DOHH2 (cell line): ENCODE data around the gene STIM2.

Experiments
- H3F3A ChIP-seq: fragments of 200-600 bp; sonication (generic), shearing (Covaris generic); 2 replicates; pipeline ENCODE4 v1.6.0; 2016; ENCODE audit warnings: antibody characterized with exemption, mild to moderate bottlenecking; ENCODE audit not compliant: control insufficient read depth, insufficient read depth
- H3K27ac ChIP-seq: fragments of 200-600 bp; sonication (generic); 2 replicates; pipeline ENCODE4 v1.5.1; 2014; ENCODE audit warnings: low read depth, mild to moderate bottlenecking, low read length, moderate library complexity
- H3K27me3 ChIP-seq: fragments of 200-600 bp; sonication (generic); 2 replicates; pipeline ENCODE4 v1.6.1; 2014; ENCODE audit warnings: mild to moderate bottlenecking, low read length, mixed read lengths; ENCODE audit not compliant: control insufficient read depth
- H3K36me3 ChIP-seq: fragments of 200-600 bp; sonication (generic); 2 replicates; pipeline ENCODE4 v1.6.1; 2014; ENCODE audit warnings: mild to moderate bottlenecking, low read length, moderate library complexity, mixed read lengths; ENCODE audit not compliant: control insufficient read depth
- H3K4me1 ChIP-seq: fragments of 200-600 bp; sonication (generic); 2 replicates; pipeline ENCODE4 v1.6.1; 2014; ENCODE audit warnings: mild to moderate bottlenecking, low read length, mixed read lengths; ENCODE audit not compliant: control insufficient read depth
- H3K4me2 ChIP-seq: fragments of 200-600 bp; sonication (generic); 2 replicates; pipeline ENCODE4 v1.6.0; 2014; ENCODE audit warnings: mild to moderate bottlenecking, low read length, moderate library complexity
- H3K4me3 ChIP-seq: fragments of 200-600 bp; sonication (generic); 2 replicates; pipeline ENCODE4 v1.5.1; 2014; ENCODE audit warnings: mild to moderate bottlenecking, low read length, mixed read lengths
- H3K79me2 ChIP-seq: fragments of 200-600 bp; sonication (generic); 2 replicates; pipeline ENCODE4 v1.6.1; 2014; ENCODE audit warnings: mild to moderate bottlenecking, low read length, mixed read lengths; ENCODE audit not compliant: control insufficient read depth
- H3K9me2 ChIP-seq: fragments of 200-600 bp; sonication (generic); replicated peaks from 2 replicates; pipeline ENCODE4 v1.6.1; 2014; ENCODE audit warnings: mild to moderate bottlenecking, low read length, mixed read lengths; ENCODE audit not compliant: control insufficient read depth
- H3K9me3 ChIP-seq: fragments of 200-600 bp; sonication (generic); 2 replicates; pipeline ENCODE4 v1.6.1; 2014; ENCODE audit warnings: antibody characterized with exemption, low read length, mixed read lengths; ENCODE audit not compliant: control insufficient read depth, insufficient read depth
- H4K20me1 ChIP-seq: fragments of 200-600 bp; sonication (generic); 2 replicates; pipeline ENCODE4 v1.6.0; 2014; ENCODE audit warnings: low read depth, mild to moderate bottlenecking, antibody characterized with exemption, low read length, moderate library complexity; ENCODE audit not compliant: control insufficient read depth, insufficient read depth
- CTCF ChIP-seq: fragments of 200-600 bp; sonication (generic); IDR thresholded peaks from one replicate; pipeline ENCODE4 v1.5.1; 2014; ENCODE audit warnings: antibody characterized with exemption, mild to moderate bottlenecking, low read depth, low read length; ENCODE audit not compliant: poor library complexity, severe bottlenecking
- EZH2phosphoT487 ChIP-seq: fragments of 200-600 bp; sonication (generic); IDR thresholded peaks from 2 replicates; pipeline ENCODE4 v1.6.1; 2017; ENCODE audit warnings: borderline replicate concordance, mild to moderate bottlenecking, antibody characterized with exemption, low read length, moderate library complexity, mixed read lengths

Gene STIM2

DNA sequence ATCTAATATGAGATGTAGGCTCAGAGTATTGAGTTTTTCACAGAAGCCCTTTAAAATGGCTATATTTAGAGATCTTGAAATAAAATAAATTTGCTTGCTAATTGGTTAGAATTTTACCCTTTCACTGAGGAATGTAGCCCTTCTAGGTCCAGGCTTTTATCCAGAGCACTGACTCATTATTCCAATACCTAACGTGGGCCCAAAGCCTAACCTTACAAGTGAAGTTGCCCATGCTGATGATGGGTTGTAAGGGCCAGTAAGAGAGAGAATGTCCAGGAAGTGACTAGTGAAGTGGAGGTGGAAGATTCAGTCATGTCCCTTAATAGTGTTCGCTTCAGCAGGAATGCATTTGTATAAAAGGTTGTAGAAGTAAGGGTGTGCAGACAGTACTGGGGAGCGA lies 155.9 kb downstream of the STIM2 start:
- H4K20me1 ChIP-seq: no peaks in the 10 kb centered on the region
- no peaks in the 10 kb centered on the region for H3F3A ChIP-seq
- H3K4me1 ChIP-seq: 0 out of 2 replicates have a peak, but pooled peaks cover 3% of the 10 kb centered on the region
- no peaks in the 10 kb centered on the region for H3K27me3 ChIP-seq
- no peaks in the 10 kb centered on the region for H3K9me3 ChIP-seq
- TF ChIP-seq CTCF (no peak), EZH2phosphoT487 (no peak)
- no peaks in the 10 kb centered on the region for H3K9me2 ChIP-seq
- peaks cover 68% of the 10 kb centered on the region for H3K36me3 ChIP-seq
- H3K79me2 ChIP-seq: 0 out of 2 replicates have a peak, but pooled peaks cover 2% of the 10 kb centered on the region
- H3K4me2 ChIP-seq: no peak overlapping the region
- no peak overlapping the region for H3K27ac ChIP-seq
- no peak overlapping the region for H3K4me3 ChIP-seq

- Histone ChIP-seq H3K9me2 (no peaks in the 10 kb centered on the region), H4K20me1 (no peaks in the 10 kb centered on the region), H3K27me3 (no peaks in the 10 kb centered on the region), H3K27ac (no peak overlapping the region), H3F3A (no peaks in the 10 kb centered on the region), H3K9me3 (no peaks in the 10 kb centered on the region), H3K4me3 (no peak overlapping the region), H3K79me2 (0 out of 2 replicates have a peak, but pooled peaks cover 2% of the 10 kb centered on the region), H3K4me2 (no peak overlapping the region), H3K4me1 (0 out of 2 replicates have a peak, but pooled peaks cover 1% of the 10 kb centered on the region), H3K36me3 (peaks cover 71% of the 10 kb centered on the region)
- TF ChIP-seq CTCF (no peak), EZH2phosphoT487 (no peak)
These were observed 157.0 kb downstream of the STIM2 start for GRCh38 chr4:27017623-27018022.

DNA sequence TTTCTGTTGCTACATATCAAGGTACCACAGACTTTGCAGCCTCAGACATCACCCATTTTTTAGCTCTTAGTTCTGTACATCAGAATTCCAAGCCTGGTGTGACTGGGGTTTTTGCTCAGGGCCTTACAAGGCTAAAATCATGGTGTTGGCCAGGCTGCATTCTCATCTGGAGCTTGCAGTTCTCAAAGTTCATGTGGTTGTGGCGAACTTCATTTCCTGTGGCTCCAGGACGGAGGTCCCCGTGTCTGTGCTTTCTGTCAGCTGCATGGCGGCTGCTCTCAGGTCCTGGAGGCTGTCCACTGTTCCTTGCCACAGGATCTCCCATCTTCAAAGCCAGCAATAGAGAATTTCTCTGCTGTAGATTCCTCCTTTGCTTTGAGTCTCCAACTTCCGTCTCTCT lies 157.4 kb downstream of the STIM2 start:
- no peaks in the 10 kb centered on the region for H3K9me2 ChIP-seq
- no peaks in the 10 kb centered on the region for H3K9me3 ChIP-seq
- H3F3A ChIP-seq: no peaks in the 10 kb centered on the region
- H3K27me3 ChIP-seq: no peaks in the 10 kb centered on the region
- 0 out of 2 replicates have a peak, but pooled peaks cover 2% of the 10 kb centered on the region for H3K79me2 ChIP-seq
- H3K27ac ChIP-seq: no peak overlapping the region
- no peaks in the 10 kb centered on the region for H4K20me1 ChIP-seq
- no peak overlapping the region for H3K4me3 ChIP-seq
- no peak overlapping the region for H3K4me2 ChIP-seq
- no peaks in the 10 kb centered on the region for H3K4me1 ChIP-seq
- peaks cover 76% of the 10 kb centered on the region for H3K36me3 ChIP-seq
- TF ChIP-seq EZH2phosphoT487: no peak
- TF ChIP-seq CTCF: no peak
